Liver (tissue), 3 donors: ENCODE data around the gene PIP4K2A.

Experiments
- ATF3 ChIP-seq: IDR thresholded peaks from 2 replicates; pipeline ENCODE4 v1.6.1; 2016; ENCODE audit warnings: antibody characterized with exemption
- CTCF ChIP-seq: fragments of 150-350 bp; IDR thresholded peaks from 2 replicates; pipeline ENCODE4 v1.5.1; 2017; ENCODE audit warnings: improper control_type of control experiment, low read depth, low read length; ENCODE audit not compliant: missing input control
- GABPA ChIP-seq, 2 donors: IDR thresholded peaks in 1 of 2; conservative IDR thresholded peaks in 1 of 2; 2 replicates each; pipeline ENCODE4 v1.6.1; 2016; ENCODE audit warnings: antibody characterized with exemption in 2 of 2, mild to moderate bottlenecking in 1 of 2, moderate library complexity in 1 of 2
- HNF4G ChIP-seq: IDR thresholded peaks from 2 replicates; pipeline ENCODE4 v1.6.1; 2016; ENCODE audit warnings: antibody characterized with exemption
- JUND ChIP-seq, 2 donors: IDR thresholded peaks; 2 replicates each; pipeline ENCODE4 v1.6.1; 2016; ENCODE audit warnings: antibody characterized with exemption in 2 of 2
- MAX ChIP-seq: IDR thresholded peaks from 2 replicates; pipeline ENCODE4 v1.6.1; 2016; ENCODE audit warnings: antibody characterized with exemption
- NR2F2 ChIP-seq: IDR thresholded peaks from 2 replicates; pipeline ENCODE4 v1.6.1; 2016; ENCODE audit warnings: antibody characterized with exemption
- RAD21 ChIP-seq, 2 donors: IDR thresholded peaks; 2 replicates each; pipeline ENCODE4 v1.6.1; 2016; ENCODE audit warnings: antibody characterized with exemption in 2 of 2, mild to moderate bottlenecking in 2 of 2
- REST ChIP-seq: IDR thresholded peaks from 2 replicates; pipeline ENCODE4 v1.6.1; 2016; ENCODE audit warnings: antibody characterized with exemption, mild to moderate bottlenecking
- TAF1 ChIP-seq: conservative IDR thresholded peaks from 2 replicates; pipeline ENCODE4 v1.6.1; 2016; ENCODE audit warnings: antibody characterized with exemption, mild to moderate bottlenecking
- ZBTB33 ChIP-seq: IDR thresholded peaks from 2 replicates; pipeline ENCODE4 v1.6.1; 2016; ENCODE audit warnings: antibody characterized with exemption
- donor health status: healthy.
- donor health status: healthy.

GRCh38 chr10:22553452-22553995 is 160.9 kb downstream of the PIP4K2A start:
- TF ChIP-seq MAX (no peak), ZBTB33 (no peak), CTCF (no peak), ATF3 (no peak), TAF1 (no peak), GABPA (IDR thresholded peaks at IDR 0.05 in 1 of 2, conservative IDR thresholded peaks at IDR 0.05 in 1 of 2) (no peak), REST (no peak), RAD21 (IDR thresholded peaks at IDR 0.05) (no peak), NR2F2 (no peak), JUND (IDR thresholded peaks at IDR 0.05) (no peak), HNF4G (no peak)
